Measurements from ENCODE around the gene POLR2I. TPM values are rescaled to one million over a fixed set of nuclear protein-coding genes. Genes with fewer than 3 reads are reported as not detected.

Gene POLR2I
- 71.6 and 72.6 TPM in 2 replicates for total RNA-seq
- polyA plus RNA-seq (2012), result 129 TPM

DNA sequence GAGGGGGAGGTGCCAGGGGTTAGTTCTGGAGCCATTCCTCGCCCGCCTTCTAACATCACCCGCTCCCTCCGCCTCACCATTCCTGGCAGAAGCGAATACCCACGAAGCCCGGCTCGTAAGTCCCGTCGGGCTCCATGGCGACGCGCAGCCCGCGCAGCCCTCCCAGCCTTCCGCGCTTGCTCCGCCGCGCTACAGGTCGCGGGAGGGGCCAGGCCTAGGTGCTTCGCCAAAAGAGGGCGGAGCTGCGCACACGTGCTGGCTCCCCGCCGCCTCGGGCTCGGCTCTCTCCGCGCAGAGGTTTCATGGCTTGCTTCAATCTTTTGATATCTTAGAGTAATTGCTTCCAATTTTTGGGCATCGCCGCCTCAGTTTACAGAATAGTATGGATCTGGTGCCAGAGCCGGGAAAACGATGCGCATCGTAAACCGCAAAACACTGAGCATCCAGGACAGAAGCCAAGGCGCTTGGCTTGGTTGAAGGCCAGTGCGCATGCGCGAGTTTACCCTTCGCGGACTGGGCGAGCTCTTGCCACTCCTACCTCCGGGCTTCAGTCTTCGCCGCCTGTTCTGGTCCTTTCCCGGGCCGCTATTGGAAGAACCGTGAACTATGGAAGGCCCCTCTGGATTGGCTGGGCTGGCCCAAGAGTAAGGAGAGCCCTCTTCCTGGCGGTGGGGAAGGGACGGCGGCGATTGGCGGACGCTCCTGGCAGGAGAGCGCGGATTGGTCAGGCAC lies at the start of gene POLR2I:
TSS of gene POLR2I (minus strand) at position 155 of the 732 bp plus-strand sequence. CDS start at position 136, 19 bp downstream.
- peak; percentile 100 for DNase-seq (ENCODE audit: low read depth)

- DNase-seq (ENCODE audit: low read depth), result no peak
Measured at GRCh38 chr19:36163813-36164212, 49.1 kb upstream of the POLR2I start.

GRCh38 chr19:36160821-36161596 lies 46.3 kb upstream of the POLR2I start:
- DNase-seq (ENCODE audit: low read depth), result no peak

DNA sequence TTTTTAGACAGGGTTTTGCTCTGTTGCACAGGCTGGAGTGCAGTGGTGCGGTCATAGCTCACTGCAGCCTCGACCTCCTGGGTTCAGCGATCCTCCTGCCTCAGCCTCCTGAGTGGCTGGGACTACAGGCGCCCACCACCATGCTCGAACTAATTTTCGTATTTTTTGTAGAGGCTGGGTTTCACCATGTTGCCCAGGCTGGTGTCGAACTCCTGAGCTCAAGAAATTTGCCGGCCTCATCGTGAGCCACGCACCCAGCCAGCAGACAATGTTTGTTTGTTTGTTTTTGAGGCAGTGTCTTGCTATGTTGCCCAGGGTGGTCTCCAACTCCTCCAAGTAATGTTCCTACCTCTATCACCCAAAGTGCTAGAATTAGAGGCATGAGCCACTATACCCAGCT lies 38.5 kb upstream of the POLR2I start:
- peak; percentile 9 for DNase-seq (ENCODE audit: low read depth)

DNA sequence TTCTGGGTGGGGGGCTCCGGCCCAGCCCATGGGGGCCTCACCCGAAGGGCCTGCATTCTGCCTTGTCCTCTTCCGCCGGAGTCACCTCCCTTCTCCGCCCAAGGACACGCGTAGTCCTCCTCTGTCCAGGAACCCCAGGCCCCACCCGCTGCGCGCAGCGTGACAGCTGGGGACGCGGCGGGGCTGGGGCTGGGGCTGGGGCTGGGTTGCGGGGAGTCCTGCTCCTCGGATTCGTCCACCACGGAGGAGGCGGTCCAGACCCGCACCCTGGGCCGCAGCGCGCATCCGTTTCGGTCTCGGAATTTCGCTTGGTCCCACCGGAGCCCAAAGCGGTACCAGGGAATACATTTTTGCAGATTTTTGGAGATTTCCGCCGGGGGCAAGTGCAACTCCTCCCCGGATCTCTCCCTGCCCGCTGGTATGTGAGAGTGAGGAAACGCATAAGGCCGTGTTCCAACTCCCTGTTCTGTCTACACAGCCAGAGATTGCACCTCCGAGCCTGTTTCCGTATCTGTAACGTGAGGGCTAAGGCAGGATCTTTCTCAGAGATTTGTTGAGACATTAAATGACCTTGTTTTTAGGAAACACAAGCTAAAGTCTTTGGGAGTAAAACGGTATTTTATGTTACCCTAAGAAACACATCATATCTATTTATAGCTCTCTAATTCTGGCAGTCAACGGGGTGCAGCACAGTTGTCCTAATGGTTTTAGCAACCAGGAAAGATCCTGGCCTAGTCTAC lies 37.8 kb upstream of the POLR2I start, which contains the start of gene COX7A1:
TSS of gene COX7A1 (minus strand) at position 96 of the 740 bp plus-strand sequence. CDS start at position 56, 40 bp downstream.
- peak; percentile 65 for DNase-seq (ENCODE audit: low read depth)

- DNase-seq (ENCODE audit: low read depth), result no peak
Measured at GRCh38 chr19:36152019-36152351, 37.3 kb upstream of the POLR2I start.

- no peak for DNase-seq (ENCODE audit: low read depth)
Measured at GRCh38 chr19:36151144-36152018, 36.7 kb upstream of the POLR2I start.

DNA sequence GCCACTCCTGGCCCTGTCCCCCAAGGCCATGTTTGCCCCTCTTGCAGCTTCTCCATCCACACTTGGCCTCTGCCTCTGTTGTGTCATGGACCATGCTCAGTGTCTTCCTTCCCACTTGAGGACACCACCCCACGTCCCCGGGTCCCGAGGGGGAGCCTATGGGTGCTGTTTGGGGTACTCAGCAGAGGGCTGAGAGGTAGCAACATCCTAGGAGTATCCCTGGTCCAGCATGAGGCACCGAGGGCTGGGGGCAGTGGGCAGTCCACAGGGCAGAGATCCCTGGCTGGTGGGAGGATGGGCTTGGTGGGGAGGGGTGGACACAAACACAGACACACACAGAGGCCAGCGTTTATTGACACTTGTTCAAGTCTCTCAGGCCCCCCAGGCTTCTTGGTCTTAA lies 35.9 kb upstream of the POLR2I start:
- no peak for DNase-seq (ENCODE audit: low read depth)

DNA sequence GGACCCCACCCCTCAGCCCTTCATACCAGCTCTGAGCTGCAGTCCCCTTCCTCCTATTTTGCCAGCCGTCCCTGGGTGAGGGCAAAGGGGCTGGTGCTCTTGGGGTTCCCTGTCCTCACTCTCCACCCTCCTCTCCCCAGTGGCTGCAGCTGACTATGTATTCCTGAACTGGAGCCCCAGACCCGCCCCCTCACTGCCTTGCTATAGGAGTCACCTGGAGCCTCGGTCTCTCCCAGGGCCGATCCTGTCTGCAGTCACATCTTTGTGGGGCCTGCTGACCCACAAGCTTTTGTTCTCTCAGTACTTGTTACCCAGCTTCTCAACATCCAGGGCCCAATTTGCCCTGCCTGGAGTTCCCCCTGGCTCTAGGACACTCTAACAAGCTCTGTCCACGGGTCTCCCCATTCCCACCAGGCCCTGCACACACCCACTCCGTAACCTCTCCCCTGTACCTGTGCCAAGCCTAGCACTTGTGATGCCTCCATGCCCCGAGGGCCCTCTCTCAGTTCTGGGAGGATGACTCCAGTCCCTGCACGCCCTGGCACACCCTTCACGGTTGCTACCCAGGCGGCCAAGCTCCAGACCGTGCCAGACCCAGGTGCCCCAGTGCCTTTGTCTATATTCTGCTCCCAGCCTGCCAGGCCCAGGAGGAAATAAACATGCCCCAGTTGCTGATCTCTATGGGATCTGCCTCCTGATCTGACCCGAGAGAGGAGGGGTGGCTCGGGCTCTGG lies 35.2 kb upstream of the POLR2I start:
- DNase-seq (ENCODE audit: low read depth), result no peak

DNA sequence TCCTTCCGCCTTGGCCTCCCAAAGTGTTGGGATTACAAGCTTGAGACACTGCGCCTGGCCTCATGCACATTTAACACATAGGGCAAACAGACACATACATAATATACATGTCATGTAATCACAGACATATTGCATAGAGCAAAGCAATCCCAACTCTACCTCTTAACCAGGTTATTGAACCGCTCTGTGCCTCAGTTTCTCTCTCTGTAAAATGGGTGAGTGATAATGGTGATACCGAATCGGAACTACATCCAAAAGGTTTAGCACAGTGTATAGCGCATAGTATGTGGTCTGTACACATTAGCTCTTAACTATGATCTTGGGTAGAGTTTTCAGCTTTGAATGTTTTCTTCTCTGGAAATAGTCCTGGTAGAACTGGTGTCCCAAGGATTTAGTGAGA lies 29.9 kb upstream of the POLR2I start:
- no peak for DNase-seq (ENCODE audit: low read depth)

- DNase-seq (ENCODE audit: low read depth), result no peak
Measured at GRCh38 chr19:36142496-36142895, 27.8 kb upstream of the POLR2I start.

GRCh38 chr19:36142046-36142445 lies 27.4 kb upstream of the POLR2I start:
- DNase-seq (ENCODE audit: low read depth), result no peak

DNA sequence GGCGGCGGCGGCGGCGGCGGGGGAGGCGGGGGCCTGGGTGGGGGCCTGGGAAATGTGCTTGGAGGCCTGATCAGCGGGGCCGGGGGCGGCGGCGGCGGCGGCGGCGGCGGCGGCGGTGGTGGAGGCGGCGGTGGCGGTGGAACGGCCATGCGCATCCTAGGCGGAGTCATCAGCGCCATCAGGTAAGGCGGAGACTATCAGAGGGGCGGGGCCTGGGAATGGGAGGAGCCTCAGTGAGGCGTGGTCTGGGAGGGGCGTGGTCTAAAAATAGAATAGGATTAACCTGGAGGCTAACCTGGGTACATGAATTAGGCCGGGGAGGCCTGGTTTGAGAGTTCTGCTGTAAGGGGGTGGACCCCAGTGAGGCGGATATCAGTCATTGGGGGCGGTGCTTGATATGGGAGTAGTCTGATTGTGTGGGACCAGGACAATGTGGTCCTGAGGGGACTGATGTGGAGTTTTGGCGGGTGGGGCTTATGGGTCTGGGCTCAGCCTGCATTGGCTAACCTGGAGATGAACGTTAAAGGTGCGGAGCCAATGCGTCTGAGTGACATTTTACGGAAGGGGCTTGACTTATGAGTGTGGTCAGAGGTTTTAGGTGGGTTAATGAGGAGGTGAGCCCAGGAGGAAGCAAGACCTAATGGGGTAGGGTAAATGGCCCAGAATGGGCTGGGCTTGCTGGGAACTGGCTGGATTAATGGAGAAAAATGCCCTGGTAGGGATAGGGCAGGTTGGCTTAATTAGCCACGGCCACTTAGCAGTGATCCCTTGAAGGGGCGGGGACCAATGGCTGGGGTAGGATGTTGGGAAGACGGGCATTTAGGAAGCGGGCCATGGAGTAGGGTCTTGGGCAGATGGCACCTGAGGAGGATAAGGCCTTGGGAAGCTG lies 26.6 kb upstream of the POLR2I start:
- DNase-seq (ENCODE audit: low read depth), result peak; percentile 87

- peak; percentile 63 for DNase-seq (ENCODE audit: low read depth)
Measured at GRCh38 chr19:36140304-36141038, 25.8 kb upstream of the POLR2I start.

DNA sequence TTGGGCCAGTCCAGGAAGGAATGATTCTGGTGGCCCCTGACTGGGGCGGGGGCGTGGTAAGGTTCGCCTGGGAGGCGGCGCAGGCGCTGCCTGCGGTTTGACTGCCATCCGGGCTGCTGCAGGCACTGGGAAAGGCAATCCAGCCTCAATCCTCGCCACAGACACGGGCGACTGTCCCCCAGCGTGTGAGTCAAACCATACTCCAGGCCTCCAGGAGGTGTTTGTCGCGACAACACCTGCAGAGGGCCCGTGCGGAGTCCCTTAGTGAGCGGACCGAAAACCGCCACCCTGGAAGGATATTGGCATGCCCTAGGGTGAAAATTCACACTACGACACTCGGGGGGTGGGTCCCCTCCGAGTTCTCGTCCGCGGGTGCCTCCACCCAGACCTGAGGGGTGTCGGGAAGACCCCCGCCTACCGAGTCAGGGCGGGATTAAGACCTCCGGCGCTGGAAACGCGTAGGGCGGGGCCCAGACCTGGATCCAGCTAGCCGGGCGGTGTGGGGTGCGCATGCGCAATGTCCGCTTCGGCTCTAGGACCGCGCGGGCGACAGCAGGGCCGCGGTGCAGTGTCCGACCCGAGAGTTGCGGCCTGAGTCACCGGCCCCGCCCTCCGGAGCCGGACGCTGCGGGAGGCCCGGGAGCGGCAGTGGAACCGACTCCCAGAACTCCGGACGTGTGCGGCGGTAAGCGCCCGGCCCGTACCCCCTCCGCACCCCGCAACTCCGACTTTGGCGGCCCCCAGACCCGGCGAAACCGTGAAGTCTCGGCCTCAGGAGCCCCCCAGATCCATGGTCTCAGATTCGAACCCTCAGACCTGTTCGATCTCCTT lies 25.0 kb upstream of the POLR2I start, which contains the start of gene CAPNS1:
TSS of gene CAPNS1 (plus strand) at position 594 of the 831 bp plus-strand sequence. CDS start 946 bp downstream, outside the sequence.
- peak; percentile 97 for DNase-seq (ENCODE audit: low read depth)

DNA sequence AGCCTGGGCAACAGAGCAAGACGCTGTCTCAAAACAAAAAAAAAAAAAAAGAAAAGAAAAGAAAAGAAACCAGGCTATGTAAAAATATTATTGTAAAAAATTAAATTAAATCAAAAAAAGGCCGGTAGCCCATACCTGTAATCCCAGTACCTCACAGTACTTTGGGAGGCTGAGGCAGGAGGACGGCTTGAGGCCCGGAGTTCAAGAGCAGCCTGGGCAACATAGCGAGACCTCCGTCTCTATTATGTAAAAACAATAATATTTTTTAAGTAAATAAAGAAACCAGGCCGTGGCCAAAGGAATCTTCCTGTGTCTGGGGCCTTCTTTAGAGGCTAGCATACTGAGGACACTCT lies 24.4 kb upstream of the POLR2I start:
- DNase-seq (ENCODE audit: low read depth), result no peak

DNA sequence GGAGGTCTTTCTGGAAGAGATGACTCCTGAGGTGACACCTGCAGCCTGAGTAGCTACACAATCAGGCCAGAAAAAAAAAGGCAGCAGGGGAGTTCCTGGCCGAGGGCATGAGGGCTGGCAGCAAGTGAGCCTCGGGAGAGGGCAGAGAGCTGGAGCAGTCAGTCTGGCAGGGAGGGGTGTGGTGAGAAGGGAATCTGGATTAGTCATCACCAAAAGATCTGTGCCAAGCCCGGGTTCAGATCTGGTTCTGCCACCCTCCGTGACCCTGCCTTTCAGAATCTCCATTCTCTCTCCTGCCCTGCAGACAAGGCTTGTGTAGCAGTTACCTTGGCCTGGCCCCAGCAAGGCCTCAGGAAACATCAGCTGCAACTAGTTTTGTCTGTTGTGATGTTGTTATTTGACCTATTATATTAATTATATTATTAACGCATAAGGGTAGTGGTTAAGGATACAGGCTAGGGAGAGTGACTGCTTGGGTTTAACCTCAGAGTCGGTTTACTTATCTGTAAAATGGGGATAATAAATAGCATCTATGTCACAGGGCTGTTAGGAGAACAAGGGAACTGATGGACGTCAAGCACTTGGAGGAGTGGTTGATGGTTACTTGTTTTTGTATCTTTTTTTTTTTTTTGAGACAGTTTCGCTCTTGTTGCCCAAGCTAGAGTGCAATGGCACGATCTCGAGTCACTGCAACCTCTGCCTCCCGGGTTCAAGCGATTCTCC lies 22.4 kb upstream of the POLR2I start:
- DNase-seq (ENCODE audit: low read depth), result peak; percentile 91

Measured in myocyte (in vitro differentiated cells).